ENCODE results near the gene SAPCD2. TPM values are rescaled to one million over a fixed set of nuclear protein-coding genes. Genes with fewer than 3 reads are reported as not detected.

The SAPCD2 gene
- total RNA-seq, 2 experiments from 2014 or later: 0.17 to 0.19 TPM

- no peak for ATAC-seq (ENCODE audit: poor library complexity)
- Histone ChIP-seq H3K27me3 (ENCODE audit: control insufficient read depth in 1 of 2, insufficient read depth in 2 of 2, low read length in 2 of 2) (peaks cover 77 to 83% of the 10 kb centered on the region in 2 experiments), H3K36me3 (ENCODE audit: insufficient read depth, low read length) (no peaks in the 10 kb centered on the region), H3K4me1 (ENCODE audit: insufficient read depth, low read length) (peaks cover 51% of the 10 kb centered on the region), H3K27ac (ENCODE audit: low read depth in 1 of 2, low read length in 2 of 2) (no peak overlapping the region), H3K4me3 (ENCODE audit: low read length) (no peak overlapping the region), H3K9me3 (ENCODE audit: control insufficient read depth in 1 of 2, insufficient read depth in 1 of 2, low read length in 2 of 2) (peaks cover 0 to 61% of the 10 kb centered on the region in 2 experiments)
- no peaks in the 10 kb centered on the region for H3K9me3 Mint-ChIP-seq
- ChIA-PET POLR2A (no interaction called here), CTCF (interaction anchor here (1.1 to 1.2 kb wide), 2 partner anchors 14 to 15 kb away, joined by 3 to 4 read pairs; no protein-coding TSS in a partner anchor)
- no peaks in the 10 kb centered on the region for H3K4me1 Mint-ChIP-seq (ENCODE audit: low read depth)
- no peak overlapping the region for H3K27ac Mint-ChIP-seq
- H3K4me3 Mint-ChIP-seq: no peak overlapping the region
- no peaks in the 10 kb centered on the region for H3K36me3 Mint-ChIP-seq (ENCODE audit: low read depth)
- intact Hi-C loops (cut with DNase I, micrococcal nuclease): loop anchor here in 1 of 2 experiments (5.0 kb wide), 1 partner anchor 178 kb away; the partner anchor contains the start of genes CYSRT1 and RNF224
- DNase-seq: no peak
- H3K27me3 Mint-ChIP-seq: peaks cover 56% of the 10 kb centered on the region
- no peak for TF ChIP-seq CTCF (IDR thresholded peaks at IDR 0.05)
These were observed 21.5 kb downstream of the SAPCD2 start for GRCh38 chr9:137048655-137049543.

GRCh38 chr9:137046088-137046787 lies 24.1 kb downstream of the SAPCD2 start, which contains the start of gene NPDC1:
Gene NPDC1 (minus strand): TSS chr9:137046177. CDS start chr9:137045989, 188 bp downstream.
- H3K4me3 ChIP-seq (ENCODE audit: low read length): peak within 1 kb of the TSS; percentile 55
- H3K27ac Mint-ChIP-seq: no peak within 1 kb of the TSS
- TF ChIP-seq CTCF (IDR thresholded peaks at IDR 0.05): peak; percentile 77

More at GRCh38 chr9:137046088-137046787, 24.1 kb downstream of the SAPCD2 start, which contains the start of gene NPDC1:
- intact Hi-C loops (cut with DNase I, micrococcal nuclease): loop anchor here (1.0 to 5.0 kb wide), 3 partner anchors 18 to 181 kb away; partner anchors contain the start of genes RNF224 (in 2 of the 2) and CYSRT1 (in 1 of the 2)
- Mint-ChIP-seq H3K9me3 (no peaks in the 10 kb centered on the region), H3K4me1 (ENCODE audit: low read depth) (no peaks in the 10 kb centered on the region), H3K27me3 (peaks cover 44% of the 10 kb centered on the region), H3K4me3 (peak within 1 kb of the TSS; percentile 51), H3K36me3 (ENCODE audit: low read depth) (no peaks in the 10 kb centered on the region)
- ChIA-PET CTCF (interaction anchor here (0.6 to 2.2 kb wide), 22 partner anchors 11 to 318 kb away, joined by 3 to 38 read pairs (median 4); partner anchors contain the start of genes PAXX, RNF224, SAPCD2 and TMEM141), POLR2A (interaction anchor here (0.9 to 1.5 kb wide), 6 partner anchors 11 to 269 kb away, joined by 3 to 8 read pairs (median 4); partner anchors contain the start of gene MAN1B1)
- Histone ChIP-seq H3K4me1 (ENCODE audit: insufficient read depth, low read length) (peaks cover 44% of the 10 kb centered on the region), H3K27ac (ENCODE audit: low read depth in 1 of 2, low read length in 2 of 2) (no peak within 1 kb of the TSS), H3K36me3 (ENCODE audit: insufficient read depth, low read length) (no peaks in the 10 kb centered on the region), H3K9me3 (ENCODE audit: control insufficient read depth in 1 of 2, insufficient read depth in 1 of 2, low read length in 2 of 2) (peaks cover 0 to 49% of the 10 kb centered on the region in 2 experiments), H3K27me3 (ENCODE audit: control insufficient read depth in 1 of 2, insufficient read depth in 2 of 2, low read length in 2 of 2) (peaks cover 68 to 69% of the 10 kb centered on the region in 2 experiments)
- DNase-seq (peak; percentile 67 to 90 (median 75)), ATAC-seq (ENCODE audit: poor library complexity) (peak; percentile 87)

Measured in CD4-positive, alpha-beta T cell (primary cell).